CD1c-positive myeloid dendritic cell (primary cell): ENCODE measurements around the gene PML.
A peak's percentile ranks its signal among the peaks of the same experiment; 100 is the strongest.
"Not testable (repeated sequence)": the region's sequence is repeated elsewhere in the genome, so short reads cannot be mapped to it uniquely, and the experiment has no call there.

ENCODE experiments used
- DNase-seq: peaks from one replicate; pipeline ENCODE4 v3.0.0-alpha.2; 2016; ENCODE audit errors: extremely low spot score

The PML gene

GRCh38 chr15:74038707-74039655, 44.5 kb downstream of the PML start:
- DNase-seq = no peak

DNA sequence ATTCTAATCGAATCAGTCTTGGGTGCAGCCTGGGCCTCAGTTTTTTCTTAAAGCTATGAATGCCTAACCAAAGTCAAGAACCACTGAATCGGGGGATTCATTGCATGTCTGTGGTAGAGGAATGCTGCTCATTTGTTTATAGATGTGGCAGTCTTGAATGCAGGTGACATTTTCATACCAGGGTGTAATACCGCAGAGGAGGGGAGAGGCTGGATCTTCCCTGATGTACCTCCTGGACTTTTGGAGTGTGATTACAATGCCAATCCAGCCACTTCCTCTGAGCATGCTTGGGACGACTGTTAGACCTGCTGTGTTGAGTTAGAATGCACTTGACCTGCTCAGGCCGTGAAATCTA, 45.1 kb downstream of the PML start:
- DNase-seq = no peak

- DNase-seq = no peak
Observed at GRCh38 chr15:74040109-74040850, 45.8 kb downstream of the PML start.

DNA sequence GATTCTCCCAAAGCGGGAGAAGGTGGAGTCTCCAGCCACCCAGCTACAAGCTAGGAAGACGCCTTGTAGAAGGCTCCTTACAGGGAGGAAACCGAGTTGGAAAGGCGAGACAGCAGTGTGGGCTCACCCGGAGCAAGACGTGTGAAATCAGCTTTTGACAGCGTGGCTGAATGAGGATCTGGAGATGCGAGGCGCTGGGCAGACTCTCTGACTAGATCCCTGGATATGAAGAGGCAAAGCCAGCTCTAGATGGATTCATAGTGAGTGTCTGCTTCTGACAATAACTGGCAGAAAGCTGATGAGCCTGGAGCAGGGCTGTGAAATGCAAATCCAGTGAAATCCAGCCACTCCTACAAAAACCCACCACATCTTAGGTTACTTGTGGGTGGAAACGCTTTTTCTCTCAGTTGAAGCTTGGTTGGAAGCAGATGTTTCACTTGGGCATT, 46.8 kb downstream of the PML start:
- DNase-seq = no peak

DNA sequence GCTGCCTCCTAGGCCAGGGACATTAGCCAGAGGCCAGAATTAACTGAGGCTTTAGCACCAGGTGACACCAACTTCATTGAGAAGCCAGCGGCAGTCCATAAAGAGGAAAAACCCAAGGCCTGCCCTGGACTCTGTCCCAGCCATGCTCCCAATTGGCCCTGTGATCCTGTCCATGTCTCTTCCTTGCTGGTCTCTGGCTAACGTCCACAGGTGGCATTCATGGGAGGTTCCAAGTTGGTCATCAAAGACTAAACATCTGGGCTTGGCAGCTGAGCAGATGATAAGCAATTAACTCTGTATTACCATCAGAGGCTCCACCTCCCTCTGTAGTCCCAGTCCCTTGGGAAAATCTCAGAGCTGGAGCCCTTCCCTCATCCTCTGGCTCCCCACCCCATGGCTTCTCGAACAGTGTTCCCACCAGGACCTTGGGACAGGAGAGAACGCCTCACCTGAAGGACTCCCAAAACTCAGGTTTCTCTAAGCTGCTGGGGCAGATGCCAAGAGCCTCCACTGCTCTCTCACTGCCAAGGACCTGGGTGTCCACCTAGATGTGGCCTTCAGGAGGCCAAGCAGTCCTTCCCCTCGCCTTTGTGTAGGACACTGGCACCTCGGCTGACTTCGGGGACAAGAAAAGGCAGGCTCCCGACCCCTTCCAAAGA, 47.4 kb downstream of the PML start:
- DNase-seq = no peak

- no peak for DNase-seq
Observed at GRCh38 chr15:74042603-74043424, 48.3 kb downstream of the PML start.

DNA sequence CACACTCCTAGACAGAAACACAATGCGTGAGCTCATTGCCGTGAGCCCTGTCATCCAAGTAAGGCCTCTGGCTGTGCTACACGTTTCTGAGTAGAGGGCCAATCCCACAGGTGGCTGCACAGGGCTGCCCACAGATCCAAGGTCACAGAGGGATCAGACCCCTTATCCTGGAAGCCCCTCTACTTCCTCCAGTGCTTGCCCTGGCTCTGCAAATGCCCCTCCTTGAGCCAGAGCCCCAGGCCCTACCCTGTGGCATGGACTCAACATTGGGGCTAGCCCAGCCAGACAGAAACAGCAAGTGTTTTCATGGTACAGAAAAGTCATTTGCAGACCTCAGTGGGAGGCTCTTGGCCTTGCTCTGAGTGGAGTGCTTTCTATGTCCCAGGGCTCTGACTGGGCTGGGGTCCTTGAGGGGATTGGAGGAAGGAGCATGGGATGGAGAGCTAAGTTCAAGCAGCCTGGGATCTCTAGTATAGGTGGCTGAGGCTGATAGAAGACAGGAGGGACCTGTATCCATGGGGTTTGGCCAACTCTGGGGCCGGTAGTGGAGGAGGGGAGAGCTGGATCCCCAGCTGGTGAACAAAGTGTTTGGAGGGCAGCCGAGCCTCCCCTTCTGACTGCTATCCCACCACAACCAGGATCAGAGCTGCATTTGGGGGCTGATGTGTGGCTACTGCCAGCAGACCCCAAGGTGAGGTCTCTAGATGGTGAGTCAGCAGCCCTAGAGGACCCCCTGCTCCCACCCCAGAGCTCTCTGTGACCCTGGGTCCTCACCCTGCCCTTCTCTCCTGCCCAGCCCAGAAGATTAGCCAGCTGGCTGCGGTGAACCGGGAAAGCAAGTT, 49.1 kb downstream of the PML start:
- no peak for DNase-seq

DNA sequence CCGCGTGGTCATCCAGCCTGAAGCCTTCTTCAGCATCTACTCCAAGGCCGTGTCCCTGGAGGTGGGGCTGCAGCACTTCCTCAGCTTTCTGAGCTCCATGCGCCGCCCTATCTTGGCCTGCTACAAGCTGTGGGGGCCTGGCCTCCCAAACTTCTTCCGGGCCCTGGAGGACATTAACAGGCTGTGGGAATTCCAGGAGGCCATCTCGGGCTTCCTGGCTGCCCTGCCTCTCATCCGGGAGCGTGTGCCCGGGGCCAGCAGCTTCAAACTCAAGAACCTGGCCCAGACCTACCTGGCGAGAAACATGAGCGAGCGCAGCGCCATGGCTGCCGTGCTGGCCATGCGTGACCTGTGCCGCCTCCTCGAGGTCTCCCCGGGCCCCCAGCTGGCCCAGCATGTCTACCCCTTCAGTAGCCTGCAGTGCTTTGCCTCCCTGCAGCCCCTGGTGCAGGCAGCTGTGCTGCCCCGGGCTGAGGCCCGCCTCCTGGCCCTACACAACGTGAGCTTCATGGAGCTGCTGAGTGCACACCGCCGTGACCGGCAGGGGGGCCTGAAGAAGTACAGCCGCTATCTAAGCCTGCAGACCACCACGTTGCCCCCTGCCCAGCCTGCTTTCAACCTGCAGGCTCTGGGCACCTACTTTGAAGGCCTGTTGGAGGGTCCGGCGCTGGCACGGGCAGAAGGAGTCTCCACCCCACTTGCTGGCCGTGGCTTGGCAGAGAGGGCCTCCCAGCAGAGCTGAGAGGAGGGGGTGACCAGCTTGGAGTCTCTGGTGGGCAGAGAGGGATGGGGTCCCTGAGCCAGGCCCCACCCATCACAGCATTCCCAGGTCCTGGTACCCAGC, 50.0 kb downstream of the PML start:
- DNase-seq = no peak

- no peak for DNase-seq
Observed at GRCh38 chr15:74045184-74045583, 50.7 kb downstream of the PML start.

GRCh38 chr15:74045636-74046274, 51.2 kb downstream of the PML start:
- DNase-seq = no peak

- no peak for DNase-seq
Observed at GRCh38 chr15:74046275-74046674, 51.8 kb downstream of the PML start.

DNA sequence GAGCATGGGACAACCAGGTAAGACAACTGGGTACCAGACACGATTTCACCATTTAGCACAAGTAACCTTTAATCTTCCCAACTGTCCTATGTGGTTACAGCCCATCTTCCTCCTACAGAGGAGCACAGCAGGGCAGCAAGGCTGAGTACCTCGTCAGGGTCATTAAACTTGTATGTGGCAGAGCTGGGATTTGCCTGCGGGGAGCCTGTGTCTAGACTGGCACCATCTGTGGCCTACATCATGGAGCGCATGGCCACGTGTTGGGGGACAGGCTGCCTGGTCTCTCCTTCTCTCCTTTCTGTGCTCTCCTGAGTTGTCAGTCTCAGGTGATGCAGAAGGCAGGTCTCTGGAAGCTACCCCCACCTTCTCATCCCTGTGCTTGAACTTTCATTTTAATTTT, 55.6 kb downstream of the PML start:
- no peak for DNase-seq

DNA sequence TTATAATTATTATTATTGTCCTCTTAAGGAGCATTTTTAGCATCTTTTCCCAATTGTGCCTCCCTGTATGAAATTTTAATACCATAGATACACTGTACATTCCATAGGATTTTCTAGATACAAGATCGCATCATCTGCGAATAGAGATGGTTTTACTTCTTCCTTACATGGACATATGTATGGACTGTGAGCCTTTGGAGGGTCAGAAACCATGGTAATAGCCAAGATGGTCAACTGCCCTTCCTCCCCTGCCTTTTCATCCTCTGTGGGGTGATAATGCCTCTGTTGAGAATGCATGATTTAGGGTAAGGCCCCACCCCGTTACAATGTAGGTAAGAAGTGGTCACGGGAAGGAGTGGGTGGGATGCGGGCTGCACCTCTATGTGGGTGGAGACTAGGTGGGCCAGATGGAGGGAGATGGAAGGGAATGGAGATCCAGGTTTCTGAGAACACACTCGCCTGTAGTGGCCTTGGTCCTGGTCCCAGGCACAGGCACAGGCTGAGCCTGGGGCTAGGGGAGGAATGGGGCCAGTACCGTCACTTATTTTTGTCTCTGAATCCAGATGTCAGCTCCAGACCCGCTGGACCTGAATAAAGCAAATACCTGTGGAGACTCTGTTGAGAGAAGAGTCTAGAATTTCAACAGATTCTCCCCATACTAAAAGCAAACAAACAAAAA, 56.2 kb downstream of the PML start:
- DNase-seq = no peak

DNA sequence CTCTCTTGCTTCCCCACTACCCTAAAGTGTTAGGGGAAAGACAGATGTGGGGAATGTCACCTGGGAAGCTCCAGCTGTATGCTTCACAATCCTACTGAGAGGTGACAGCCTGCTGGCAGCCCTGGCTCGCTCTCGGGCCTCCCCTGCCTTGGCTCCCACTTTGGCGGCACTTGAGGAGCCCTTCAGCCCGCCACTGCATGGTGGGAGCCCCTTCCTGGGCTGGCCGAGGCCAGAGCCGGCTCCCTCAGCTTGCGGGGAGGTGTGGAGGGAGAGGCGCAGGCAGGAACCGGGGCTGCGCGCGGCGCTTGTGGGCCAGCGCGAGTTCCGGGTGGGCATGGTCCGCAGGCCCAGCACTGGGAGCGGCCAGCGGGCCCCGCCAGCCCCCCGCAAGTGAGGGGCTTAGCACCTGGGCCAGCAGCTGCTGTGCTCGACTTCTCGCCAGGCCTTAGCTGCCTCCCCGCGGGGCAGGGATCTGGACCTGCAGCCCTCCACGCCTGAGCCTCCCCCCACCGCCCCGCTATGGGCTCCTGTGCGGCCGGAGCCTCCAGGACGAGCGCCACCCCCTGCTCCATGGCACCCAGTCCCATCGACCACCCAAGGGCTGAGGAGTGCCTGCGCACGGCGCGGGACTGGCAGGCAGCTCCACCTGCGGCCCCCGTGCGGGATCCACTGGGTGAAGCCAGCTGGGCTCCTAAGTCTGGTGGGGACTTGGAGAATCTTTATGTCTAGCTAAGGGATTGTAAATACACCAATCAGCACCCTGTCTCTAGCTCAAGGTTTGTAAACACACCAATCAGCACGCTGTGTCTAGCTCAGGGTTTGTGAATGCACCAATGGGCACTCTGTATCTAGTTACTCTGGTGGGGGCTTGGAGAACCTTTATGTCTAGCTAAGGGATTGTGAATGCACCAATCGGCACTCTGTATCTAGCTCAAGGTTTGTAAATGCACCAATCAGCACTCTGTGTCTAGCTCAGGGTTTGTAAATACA, 58.0 kb downstream of the PML start:
- not testable (repeated sequence) for DNase-seq

- DNase-seq = no peak
Observed at GRCh38 chr15:74053517-74053916, 59.0 kb downstream of the PML start.

- DNase-seq = peak; percentile 76
Observed at GRCh38 chr15:74053941-74054529, 59.5 kb downstream of the PML start.

GRCh38 chr15:74055804-74056203, 61.3 kb downstream of the PML start:
- DNase-seq = no peak
